HEK293T (cell line): ENCODE results near the gene PRAC2.

Experiments
- CTCF ChIA-PET: fragments of 350-600 bp; formaldehyde crosslinking; extraction: SDS; loops from one replicate; lab custom pipeline; 2021; ENCODE audit warnings: antibody characterized with exemption, inconsistent platforms; lab: Yijun Ruan, JAX
- POLR2A ChIA-PET: fragments of 350-600 bp; formaldehyde crosslinking; extraction: SDS; loops from one replicate; lab custom pipeline; 2020; ENCODE audit warnings: antibody characterized with exemption, inconsistent platforms; lab: Yijun Ruan, JAX
- DNase-seq: peaks from one replicate; pipeline ENCODE4 v3.0.0; 2012; ENCODE audit warnings: mixed read lengths; ENCODE audit errors: extremely low spot score
- ARNT ChIP-seq: fragments of 450-650 bp; IDR thresholded peaks from 2 replicates; pipeline ENCODE4 v1.6.1; 2017; ENCODE audit warnings: mild to moderate bottlenecking
- BHLHE40 ChIP-seq: fragments of 450-650 bp; IDR thresholded peaks from 2 replicates; pipeline ENCODE4 v1.6.1; 2016; ENCODE audit warnings: mild to moderate bottlenecking, moderate library complexity, borderline replicate concordance
- CTBP1 ChIP-seq: fragments of 450-650 bp; IDR thresholded peaks from 2 replicates; pipeline ENCODE4 v1.6.1; 2016; ENCODE audit warnings: borderline replicate concordance
- ELF4 ChIP-seq: fragments of 450-650 bp; IDR thresholded peaks from 2 replicates; pipeline ENCODE4 v1.6.1; 2017; ENCODE audit warnings: antibody characterized with exemption
- FOXA1 ChIP-seq: fragments of 450-650 bp; IDR thresholded peaks from 2 replicates; pipeline ENCODE4 v1.6.1; 2016; ENCODE audit warnings: mild to moderate bottlenecking
- FOXK2 ChIP-seq: fragments of 450-650 bp; IDR thresholded peaks from 2 replicates; pipeline ENCODE4 v1.6.1; 2016; ENCODE audit warnings: mild to moderate bottlenecking
- FOXM1 ChIP-seq: fragments of 450-650 bp; IDR thresholded peaks from 2 replicates; pipeline ENCODE4 v1.6.1; 2017; ENCODE audit warnings: mild to moderate bottlenecking, borderline replicate concordance
- HDGF ChIP-seq: fragments of 450-650 bp; IDR thresholded peaks from 2 replicates; pipeline ENCODE4 v1.6.1; 2017; ENCODE audit warnings: antibody characterized with exemption, borderline replicate concordance
- L3MBTL2 ChIP-seq: fragments of 450-650 bp; conservative IDR thresholded peaks from 2 replicates; pipeline ENCODE4 v1.6.1; 2016; ENCODE audit warnings: mild to moderate bottlenecking
- LEF1 ChIP-seq: fragments of 450-650 bp; IDR thresholded peaks from 2 replicates; pipeline ENCODE4 v1.6.1; 2017; ENCODE audit warnings: mild to moderate bottlenecking, borderline replicate concordance
- NFRKB ChIP-seq: fragments of 450-650 bp; IDR thresholded peaks from 2 replicates; pipeline ENCODE4 v1.6.1; 2016; ENCODE audit warnings: mild to moderate bottlenecking, moderate library complexity
- PKNOX1 ChIP-seq: fragments of 450-650 bp; IDR thresholded peaks from 2 replicates; pipeline ENCODE4 v1.6.1; 2016
- SP1 ChIP-seq: fragments of 450-650 bp; IDR thresholded peaks from 2 replicates; pipeline ENCODE4 v1.6.1; 2017
- SUZ12 ChIP-seq: fragments of 450-650 bp; IDR thresholded peaks from 2 replicates; pipeline ENCODE4 v1.6.1; 2016; ENCODE audit warnings: mild to moderate bottlenecking
- TARDBP ChIP-seq: fragments of 450-650 bp; IDR thresholded peaks from 2 replicates; pipeline ENCODE4 v1.6.1; 2016
- ZNF384 ChIP-seq: fragments of 450-650 bp; IDR thresholded peaks from 2 replicates; pipeline ENCODE4 v1.6.1; 2016

Gene PRAC2

GRCh38 chr17:48729335-48730239, 6.6 kb downstream of the PRAC2 start:
- ChIA-PET POLR2A (interaction anchor here (0.9 to 3.3 kb wide), 13 partner anchors 8 to 178 kb away, joined by 3 to 58 read pairs (median 7); partner anchors contain the start of gene UBE2Z), CTCF (interaction anchor here (1.1 to 2.0 kb wide), 3 partner anchors 14 to 76 kb away, joined by 4 to 9 read pairs (median 4); no protein-coding TSS in a partner anchor)
- DNase-seq = peak; percentile 42
- TF ChIP-seq CTBP1 (no peak), PKNOX1 (no peak), SUZ12 (no peak), SP1 (no peak), LEF1 (no peak), L3MBTL2 (no peak; the same call in 1 of the 2 replicates)

- no peak for DNase-seq
- ChIA-PET CTCF (interaction anchor here (0.6 to 2.0 kb wide), 2 partner anchors 13 to 111 kb away, joined by 3 to 9 read pairs; no protein-coding TSS in a partner anchor), POLR2A (interaction anchor here (1.5 to 3.3 kb wide), 7 partner anchors 8 to 154 kb away, joined by 3 to 58 read pairs (median 18); no protein-coding TSS in a partner anchor)
- TF ChIP-seq ZNF384 = no peak
- TF ChIP-seq FOXK2 = no peak
- TF ChIP-seq NFRKB = no peak
- no peak for TF ChIP-seq L3MBTL2
- no peak for TF ChIP-seq ELF4
- no peak for TF ChIP-seq TARDBP
- no peak for TF ChIP-seq ARNT
- no peak for TF ChIP-seq PKNOX1
- no peak for TF ChIP-seq SUZ12
- no peak for TF ChIP-seq SP1
- no peak for TF ChIP-seq FOXM1
- no peak for TF ChIP-seq HDGF
- TF ChIP-seq CTBP1 = no peak
- no peak for TF ChIP-seq FOXA1
- no peak for TF ChIP-seq LEF1
- no peak for TF ChIP-seq BHLHE40
Observed at GRCh38 chr17:48730240-48730550, 7.2 kb downstream of the PRAC2 start.

DNA sequence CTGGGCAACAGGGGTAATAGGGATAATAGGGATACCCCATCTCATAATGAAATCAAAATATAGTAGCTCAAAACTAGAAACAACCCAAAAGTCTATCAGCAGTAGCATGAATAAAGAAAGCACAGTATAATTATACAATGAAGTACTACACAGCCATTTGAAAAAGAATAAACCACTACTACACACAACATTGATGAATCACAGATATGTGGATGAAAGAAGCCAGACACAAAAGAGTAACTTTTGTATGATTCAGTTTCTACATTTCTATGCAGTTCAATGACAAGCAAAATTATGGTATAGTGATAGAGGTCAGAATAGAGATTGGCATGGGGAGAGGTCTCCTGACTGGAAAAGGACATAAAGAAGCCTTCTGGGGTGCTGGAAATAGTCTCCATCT, 8.4 kb downstream of the PRAC2 start:
- ChIA-PET POLR2A (interaction anchor here (1.2 to 2.4 kb wide), 3 partner anchors 11 to 27 kb away, joined by 3 to 9 read pairs (median 8); no protein-coding TSS in a partner anchor), CTCF (interaction anchor here (1.0 kb wide), 1 partner anchor 58 kb away, joined by 3 read pairs; no protein-coding TSS in a partner anchor)
- TF ChIP-seq BHLHE40 (no peak), ZNF384 (peak; percentile 44; the same call in 1 of the 2 replicates)
- no peak for DNase-seq

- TF ChIP-seq FOXA1 = no peak
- TF ChIP-seq PKNOX1 = no peak
- no peak for TF ChIP-seq NFRKB
- CTCF ChIA-PET = interaction anchor here (0.9 to 1.4 kb wide), 4 partner anchors 9 to 146 kb away, joined by 3 to 4 read pairs (median 3); no protein-coding TSS in a partner anchor
- DNase-seq = no peak
- POLR2A ChIA-PET = interaction anchor here (1.2 to 2.1 kb wide), 2 partner anchors 9 to 14 kb away, joined by 3 to 8 read pairs; no protein-coding TSS in a partner anchor
Observed at GRCh38 chr17:48732688-48733629, 10.0 kb downstream of the PRAC2 start.

GRCh38 chr17:48733632-48734328, 10.8 kb downstream of the PRAC2 start:
- POLR2A ChIA-PET = interaction anchor here (0.8 to 1.6 kb wide), 2 partner anchors 10 to 14 kb away, joined by 3 to 4 read pairs; no protein-coding TSS in a partner anchor
- TF ChIP-seq LEF1 (no peak), SUZ12 (no peak), BHLHE40 (no peak), PKNOX1 (no peak), FOXK2 (no peak), FOXM1 (no peak), CTBP1 (no peak), ELF4 (no peak), L3MBTL2 (no peak), HDGF (no peak), FOXA1 (no peak), ARNT (no peak), ZNF384 (no peak)
- DNase-seq = no peak
- CTCF ChIA-PET = interaction anchor here (1.4 kb wide), 1 partner anchor 10 kb away, joined by 3 read pairs; no protein-coding TSS in a partner anchor
